Esophagus muscularis mucosa (tissue), 4 donors: Measurements from ENCODE around the gene MAGEA6. TPM values are rescaled to one million over a fixed set of nuclear protein-coding genes. Genes with fewer than 3 reads are reported as not detected.

ENCODE experiments used
- DNase-seq: peaks from one replicate; pipeline ENCODE4 v3.0.0-alpha.2; 2017; ENCODE audit errors: extremely low spot score
- H3K27ac ChIP-seq, 4 donors: fragments of 200-600 bp; sonication (generic); replicated peaks in 1 of 4; 1 replicate in 3 of 4; 2 replicates in 1 of 4; pipeline ENCODE4 v1.5.1; 2016 to 2019; ENCODE audit warnings: mild to moderate bottlenecking in 1 of 4
- H3K27me3 ChIP-seq, 4 donors: fragments of 200-600 bp; sonication (generic); one replicate each; pipeline versions ENCODE4 v1.5.1 to v1.6.0; 2016 to 2019
- H3K36me3 ChIP-seq, 4 donors: fragments of 200-600 bp; sonication (generic); one replicate each; pipeline ENCODE4 v1.5.1; 2016 to 2019
- H3K4me1 ChIP-seq, 4 donors: fragments of 200-600 bp; sonication (generic); one replicate each; pipeline ENCODE4 v1.5.1; 2016 to 2019
- H3K4me3 ChIP-seq, 4 donors: fragments of 200-600 bp; sonication (generic); 1 replicate in 2 of 4; 2 replicates in 2 of 4; pipeline ENCODE4 v1.5.1; 2016 to 2019; ENCODE audit warnings: mild to moderate bottlenecking in 4 of 4, moderate library complexity in 1 of 4
- H3K9me3 ChIP-seq, 4 donors: fragments of 200-600 bp; sonication (generic); 1 replicate in 3 of 4; 2 replicates in 1 of 4; pipeline ENCODE4 v1.5.1; 2016 to 2019
- CTCF ChIP-seq, 3 experiments: fragments of 200-600 bp in 2 of 3; fragments of 450-650 bp in 1 of 3; sonication (generic) in 2 of 3; IDR thresholded peaks; one replicate each; pipeline ENCODE4 v1.5.1; 2017 to 2019; ENCODE audit warnings: antibody characterized with exemption in 3 of 3, mild to moderate bottlenecking in 2 of 3, moderate library complexity in 1 of 3
- EP300 ChIP-seq: sonication (generic); formaldehyde crosslinking; IDR thresholded peaks from one replicate; pipeline ENCODE4 v1.6.1; 2017; ENCODE audit warnings: antibody characterized with exemption
- POLR2A ChIP-seq: fragments of 450-650 bp; IDR thresholded peaks from one replicate; pipeline ENCODE4 v1.6.1; 2017; ENCODE audit warnings: antibody characterized with exemption, moderate library complexity, mild to moderate bottlenecking, low read depth
- POLR2AphosphoS5 ChIP-seq, 2 donors: sonication (generic); formaldehyde crosslinking; IDR thresholded peaks; one replicate each; pipeline ENCODE4 v1.6.1; 2017; ENCODE audit warnings: antibody characterized with exemption in 2 of 2
- WGBS: methylation state at CpG from one replicate; pipeline ENCODE4 v1.1.5; 2018; 5-methylcytosine and 5-hydroxymethylcytosine counted together
- intact Hi-C: fragments of 100-400 bp; cut with DNase I; formaldehyde crosslinking; loops from one replicate; pipeline ENCODE4 v1.15.1; 2023
- total RNA-seq, 4 donors: library from RNA; depleted of rRNA; stranded (reverse); fragments of >200 nt; gene quantifications; one replicate each; pipeline versions ENCODE4 v1.1.0 to v1.2.1, GENCODE V29; 2016

The MAGEA6 gene
- total RNA-seq, 4 donors from 2014 or later: not detected

GRCh38 chrX:152733261-152733975, 36.1 kb downstream of the MAGEA6 start, which contains the start of the genes CSAG1 and MAGEA12:
TSS of gene CSAG1 (minus strand) at chrX:152733721. CDS start at chrX:152732460, 1,261 bp downstream.
TSS of gene MAGEA12 (plus strand) at chrX:152733757. CDS start at chrX:152736162, 2,405 bp downstream.
- Histone ChIP-seq H3K9me3 (no peaks in the 10 kb centered on the region), H3K27ac (no peak within 1 kb of the TSS), H3K27me3 (no peaks in the 10 kb centered on the region), H3K4me1 (no peaks in the 10 kb centered on the region), H3K4me3 (no peak within 1 kb of the TSS), H3K36me3 (no peaks in the 10 kb centered on the region)
- DNase-seq: no peak
- WGBS: 82% methylated on average over 19 of the region's 21 CpGs
- intact Hi-C loops: no loop called here
- no peak for TF ChIP-seq POLR2AphosphoS5 (IDR thresholded peaks at IDR 0.05)
- TF ChIP-seq CTCF (IDR thresholded peaks at IDR 0.05): no peak
- TF ChIP-seq POLR2A: no peak
- TF ChIP-seq EP300: no peak

- H3K27ac ChIP-seq: no peak overlapping the region
- H3K9me3 ChIP-seq: no peaks in the 10 kb centered on the region
- intact Hi-C loops: no loop called here
- TF ChIP-seq CTCF (IDR thresholded peaks at IDR 0.05) (no peak), EP300 (no peak), POLR2AphosphoS5 (IDR thresholded peaks at IDR 0.05) (no peak), POLR2A (no peak)
- H3K4me3 ChIP-seq: no peak overlapping the region
- no peak for DNase-seq
- H3K27me3 ChIP-seq: no peaks in the 10 kb centered on the region
- H3K4me1 ChIP-seq: no peaks in the 10 kb centered on the region
- H3K36me3 ChIP-seq: no peaks in the 10 kb centered on the region
- 80% methylated on average over 7 of the region's 7 CpGs for WGBS
Observed at GRCh38 chrX:152725409-152725808, 44.1 kb downstream of the MAGEA6 start.

Other genes starting within 250 kb of the MAGEA6 start
- gene GABRQ, start 131.8 kb downstream of the MAGEA6 start, total RNA-seq: under 1 TPM in 1 of 4 donors, not detected in 3; 0.06 TPM
- not detected for gene MAGEA3, start 70.9 kb downstream of the MAGEA6 start, total RNA-seq
- gene CSAG2, start 60.4 kb downstream of the MAGEA6 start, total RNA-seq: not detected
- not detected for gene MAGEA2B, start 55.1 kb downstream of the MAGEA6 start, total RNA-seq
- gene CSAG1, start 36.0 kb downstream of the MAGEA6 start, total RNA-seq: not detected
- gene MAGEA12, start 35.9 kb downstream of the MAGEA6 start, total RNA-seq: not detected
- gene MAGEA2, start 15.8 kb downstream of the MAGEA6 start, total RNA-seq: not detected
- gene CSAG3, start 10.5 kb downstream of the MAGEA6 start, total RNA-seq: not detected
- 10 to 100 TPM; 40.7 to 56.2 (median 52.0) TPM for gene CETN2, start 61.1 kb upstream of the MAGEA6 start, total RNA-seq
- 10 to 100 TPM in 1 of 4 donors, 1 to 10 TPM in 3; 5.8 to 10.1 (median 8.7) TPM for gene NSDHL, start 61.4 kb upstream of the MAGEA6 start, total RNA-seq
- 1 to 10 TPM; 2.5 to 3.7 (median 3.0) TPM for gene ZNF185, start 128.4 kb upstream of the MAGEA6 start, total RNA-seq
- gene PNMA5, start 224.4 kb upstream of the MAGEA6 start, total RNA-seq: not detected